ENCODE measurements around the gene SREK1IP1. TPM values are rescaled to one million over a fixed set of nuclear protein-coding genes. Genes with fewer than 3 reads are reported as not detected.

Gene SREK1IP1
- total RNA-seq, 1 experiment from 2014 or later, result 21.9 TPM

GRCh38 chr5:64759960-64760660 is 8.4 kb downstream of the SREK1IP1 start:
- H3K4me3 Mint-ChIP-seq (ENCODE audit: unreplicated experiment), result no peak overlapping the region
- TF ChIP-seq, protein P1, sequence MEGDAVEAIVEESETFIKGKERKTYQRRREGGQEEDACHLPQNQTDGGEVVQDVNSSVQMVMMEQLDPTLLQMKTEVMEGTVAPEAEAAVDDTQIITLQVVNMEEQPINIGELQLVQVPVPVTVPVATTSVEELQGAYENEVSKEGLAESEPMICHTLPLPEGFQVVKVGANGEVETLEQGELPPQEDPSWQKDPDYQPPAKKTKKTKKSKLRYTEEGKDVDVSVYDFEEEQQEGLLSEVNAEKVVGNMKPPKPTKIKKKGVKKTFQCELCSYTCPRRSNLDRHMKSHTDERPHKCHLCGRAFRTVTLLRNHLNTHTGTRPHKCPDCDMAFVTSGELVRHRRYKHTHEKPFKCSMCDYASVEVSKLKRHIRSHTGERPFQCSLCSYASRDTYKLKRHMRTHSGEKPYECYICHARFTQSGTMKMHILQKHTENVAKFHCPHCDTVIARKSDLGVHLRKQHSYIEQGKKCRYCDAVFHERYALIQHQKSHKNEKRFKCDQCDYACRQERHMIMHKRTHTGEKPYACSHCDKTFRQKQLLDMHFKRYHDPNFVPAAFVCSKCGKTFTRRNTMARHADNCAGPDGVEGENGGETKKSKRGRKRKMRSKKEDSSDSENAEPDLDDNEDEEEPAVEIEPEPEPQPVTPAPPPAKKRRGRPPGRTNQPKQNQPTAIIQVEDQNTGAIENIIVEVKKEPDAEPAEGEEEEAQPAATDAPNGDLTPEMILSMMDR (IDR thresholded peaks at IDR 0.05; ENCODE audit: insufficient read depth in 1 of 2, low read depth in 1 of 2, low read length in 1 of 2, severe bottlenecking in 1 of 2, unreplicated experiment in 1 of 2), result no peak
- no peaks in the 10 kb centered on the region for H3K27me3 Mint-ChIP-seq (ENCODE audit: insufficient read depth, unreplicated experiment)
- no TSS peak for BruUV-seq (replicated peaks)
- H3K36me3 ChIP-seq (ENCODE audit: control insufficient read depth, insufficient read depth, low read length), result no peaks in the 10 kb centered on the region
- H3K9me3 Mint-ChIP-seq (ENCODE audit: unreplicated experiment), result no peaks in the 10 kb centered on the region
- ChIA-PET CTCF (no interaction called here), POLR2A (no interaction called here)
- H3K27me3 ChIP-seq (replicated peaks; ENCODE audit: control insufficient read depth, insufficient read depth, low read length), result no peaks in the 10 kb centered on the region
- H3K9me3 ChIP-seq, result no peaks in the 10 kb centered on the region
- intact Hi-C loops (cut with micrococcal nuclease; ENCODE audit: unreplicated experiment), result no loop called here
- H3K36me3 Mint-ChIP-seq (ENCODE audit: insufficient read depth, unreplicated experiment), result peaks cover 5% of the 10 kb centered on the region
- no peak overlapping the region for H3K4me3 ChIP-seq (ENCODE audit: low read depth, low read length)
- DNase-seq, result no peak
- no peak overlapping the region for H3K27ac Mint-ChIP-seq (ENCODE audit: unreplicated experiment)
- H3K4me1 Mint-ChIP-seq (ENCODE audit: low read depth, unreplicated experiment), result no peaks in the 10 kb centered on the region
- no peaks in the 10 kb centered on the region for H3K4me1 ChIP-seq

GRCh38 chr5:64758901-64759300 is 9.6 kb downstream of the SREK1IP1 start:
- BruUV-seq (replicated peaks), result no TSS peak
- no peaks in the 10 kb centered on the region for H3K27me3 ChIP-seq (replicated peaks; ENCODE audit: control insufficient read depth, insufficient read depth, low read length)
- H3K4me3 Mint-ChIP-seq (ENCODE audit: unreplicated experiment), result no peak overlapping the region
- H3K4me1 ChIP-seq, result no peaks in the 10 kb centered on the region
- 0 out of 2 replicates have a peak, but pooled peaks cover 2% of the 10 kb centered on the region for H3K36me3 ChIP-seq (ENCODE audit: control insufficient read depth, insufficient read depth, low read length)
- intact Hi-C loops (cut with micrococcal nuclease; ENCODE audit: unreplicated experiment), result no loop called here
- no peak overlapping the region for H3K4me3 ChIP-seq (ENCODE audit: low read depth, low read length)
- H3K9me3 Mint-ChIP-seq (ENCODE audit: unreplicated experiment), result no peaks in the 10 kb centered on the region
- no peak for DNase-seq
- POLR2A ChIA-PET, result no interaction called here
- no peaks in the 10 kb centered on the region for H3K4me1 Mint-ChIP-seq (ENCODE audit: low read depth, unreplicated experiment)
- CTCF ChIA-PET, result no interaction called here
- TF ChIP-seq, protein P1 (IDR thresholded peaks at IDR 0.05; ENCODE audit: insufficient read depth in 1 of 2, low read depth in 1 of 2, low read length in 1 of 2, severe bottlenecking in 1 of 2, unreplicated experiment in 1 of 2), result no peak
- H3K27me3 Mint-ChIP-seq (ENCODE audit: insufficient read depth, unreplicated experiment), result no peaks in the 10 kb centered on the region
- H3K27ac Mint-ChIP-seq (ENCODE audit: unreplicated experiment), result no peak overlapping the region
- H3K9me3 ChIP-seq, result no peaks in the 10 kb centered on the region
- H3K36me3 Mint-ChIP-seq (ENCODE audit: insufficient read depth, unreplicated experiment), result peaks cover 5% of the 10 kb centered on the region

GRCh38 chr5:64754066-64754465 is 14.4 kb downstream of the SREK1IP1 start:
- H3K4me3 Mint-ChIP-seq (ENCODE audit: unreplicated experiment), result no peak overlapping the region
- no peaks in the 10 kb centered on the region for H3K9me3 Mint-ChIP-seq (ENCODE audit: unreplicated experiment)
- no peak for DNase-seq
- intact Hi-C loops (cut with micrococcal nuclease; ENCODE audit: unreplicated experiment), result no loop called here
- H3K36me3 Mint-ChIP-seq (ENCODE audit: insufficient read depth, unreplicated experiment), result peaks cover 4% of the 10 kb centered on the region
- H3K27me3 Mint-ChIP-seq (ENCODE audit: insufficient read depth, unreplicated experiment), result no peaks in the 10 kb centered on the region
- BruUV-seq (replicated peaks), result no TSS peak
- POLR2A ChIA-PET, result interaction anchor here (0.5 kb wide), 1 partner anchor 486 kb away, joined by 3 read pairs; no protein-coding TSS in a partner anchor
- no peak overlapping the region for H3K4me3 ChIP-seq (ENCODE audit: low read depth, low read length)
- H3K27ac Mint-ChIP-seq (ENCODE audit: unreplicated experiment), result no peak overlapping the region
- H3K27me3 ChIP-seq (replicated peaks; ENCODE audit: control insufficient read depth, insufficient read depth, low read length), result no peaks in the 10 kb centered on the region
- H3K9me3 ChIP-seq, result no peaks in the 10 kb centered on the region
- H3K36me3 ChIP-seq (ENCODE audit: control insufficient read depth, insufficient read depth, low read length), result 0 out of 2 replicates have a peak, but pooled peaks cover 2% of the 10 kb centered on the region
- H3K4me1 Mint-ChIP-seq (ENCODE audit: low read depth, unreplicated experiment), result no peaks in the 10 kb centered on the region
- TF ChIP-seq, protein P1 (IDR thresholded peaks at IDR 0.05; ENCODE audit: insufficient read depth in 1 of 2, low read depth in 1 of 2, low read length in 1 of 2, severe bottlenecking in 1 of 2, unreplicated experiment in 1 of 2), result no peak
- no peaks in the 10 kb centered on the region for H3K4me1 ChIP-seq
- CTCF ChIA-PET, result no interaction called here

Measured in Caco-2 (cell line).